HEK293T (cell line): ENCODE data around the gene FARP1.

Experiments
- CTCF ChIA-PET: fragments of 350-600 bp; formaldehyde crosslinking; extraction: SDS; loops from one replicate; lab custom pipeline; 2021; ENCODE audit warnings: antibody characterized with exemption, inconsistent platforms; lab: Yijun Ruan, JAX
- POLR2A ChIA-PET: fragments of 350-600 bp; formaldehyde crosslinking; extraction: SDS; loops from one replicate; lab custom pipeline; 2020; ENCODE audit warnings: antibody characterized with exemption, inconsistent platforms; lab: Yijun Ruan, JAX
- DNase-seq: peaks from one replicate; pipeline ENCODE4 v3.0.0; 2012; ENCODE audit warnings: mixed read lengths; ENCODE audit errors: extremely low spot score
- ARNT ChIP-seq: fragments of 450-650 bp; IDR thresholded peaks from 2 replicates; pipeline ENCODE4 v1.6.1; 2017; ENCODE audit warnings: mild to moderate bottlenecking
- BHLHE40 ChIP-seq: fragments of 450-650 bp; IDR thresholded peaks from 2 replicates; pipeline ENCODE4 v1.6.1; 2016; ENCODE audit warnings: mild to moderate bottlenecking, moderate library complexity, borderline replicate concordance
- CTBP1 ChIP-seq: fragments of 450-650 bp; IDR thresholded peaks from 2 replicates; pipeline ENCODE4 v1.6.1; 2016; ENCODE audit warnings: borderline replicate concordance
- ELF4 ChIP-seq: fragments of 450-650 bp; IDR thresholded peaks from 2 replicates; pipeline ENCODE4 v1.6.1; 2017; ENCODE audit warnings: antibody characterized with exemption
- FOXA1 ChIP-seq: fragments of 450-650 bp; IDR thresholded peaks from 2 replicates; pipeline ENCODE4 v1.6.1; 2016; ENCODE audit warnings: mild to moderate bottlenecking
- FOXK2 ChIP-seq: fragments of 450-650 bp; IDR thresholded peaks from 2 replicates; pipeline ENCODE4 v1.6.1; 2016; ENCODE audit warnings: mild to moderate bottlenecking
- FOXM1 ChIP-seq: fragments of 450-650 bp; IDR thresholded peaks from 2 replicates; pipeline ENCODE4 v1.6.1; 2017; ENCODE audit warnings: mild to moderate bottlenecking, borderline replicate concordance
- HDGF ChIP-seq: fragments of 450-650 bp; IDR thresholded peaks from 2 replicates; pipeline ENCODE4 v1.6.1; 2017; ENCODE audit warnings: antibody characterized with exemption, borderline replicate concordance
- L3MBTL2 ChIP-seq: fragments of 450-650 bp; conservative IDR thresholded peaks from 2 replicates; pipeline ENCODE4 v1.6.1; 2016; ENCODE audit warnings: mild to moderate bottlenecking
- LEF1 ChIP-seq: fragments of 450-650 bp; IDR thresholded peaks from 2 replicates; pipeline ENCODE4 v1.6.1; 2017; ENCODE audit warnings: mild to moderate bottlenecking, borderline replicate concordance
- NFRKB ChIP-seq: fragments of 450-650 bp; IDR thresholded peaks from 2 replicates; pipeline ENCODE4 v1.6.1; 2016; ENCODE audit warnings: mild to moderate bottlenecking, moderate library complexity
- SP1 ChIP-seq: fragments of 450-650 bp; IDR thresholded peaks from 2 replicates; pipeline ENCODE4 v1.6.1; 2017
- SUZ12 ChIP-seq: fragments of 450-650 bp; IDR thresholded peaks from 2 replicates; pipeline ENCODE4 v1.6.1; 2016; ENCODE audit warnings: mild to moderate bottlenecking
- TARDBP ChIP-seq: fragments of 450-650 bp; IDR thresholded peaks from 2 replicates; pipeline ENCODE4 v1.6.1; 2016
- ZNF384 ChIP-seq: fragments of 450-650 bp; IDR thresholded peaks from 2 replicates; pipeline ENCODE4 v1.6.1; 2016
- TF ChIP-seq, protein P1 (sequence below): fragments of 450-650 bp; IDR thresholded peaks from 2 replicates; pipeline ENCODE4 v1.6.1; 2016

FARP1 gene

DNA sequence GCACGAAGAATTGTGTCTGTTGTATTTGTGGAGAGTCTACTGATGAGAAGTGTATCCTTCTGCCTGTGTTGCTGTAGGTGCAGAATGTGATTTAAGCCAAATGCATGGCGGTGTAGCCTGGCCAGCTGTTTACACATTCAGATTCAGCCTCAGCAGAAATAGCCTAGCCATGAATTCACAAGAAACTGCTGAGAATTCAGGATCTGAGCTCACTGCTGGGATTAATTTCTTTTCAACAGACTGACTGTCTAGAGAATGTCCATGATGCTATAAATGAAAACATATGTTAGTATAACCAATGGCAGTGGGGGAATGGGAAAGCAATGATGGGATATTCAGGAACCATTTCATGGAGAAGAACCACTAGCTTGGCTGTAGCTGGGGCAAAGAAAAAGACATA is 111.6 kb downstream of the FARP1 start:
- no peak for TF ChIP-seq TARDBP
- no peak for TF ChIP-seq HDGF
- no peak for TF ChIP-seq FOXA1
- no peak for TF ChIP-seq ARNT
- TF ChIP-seq, protein P1, sequence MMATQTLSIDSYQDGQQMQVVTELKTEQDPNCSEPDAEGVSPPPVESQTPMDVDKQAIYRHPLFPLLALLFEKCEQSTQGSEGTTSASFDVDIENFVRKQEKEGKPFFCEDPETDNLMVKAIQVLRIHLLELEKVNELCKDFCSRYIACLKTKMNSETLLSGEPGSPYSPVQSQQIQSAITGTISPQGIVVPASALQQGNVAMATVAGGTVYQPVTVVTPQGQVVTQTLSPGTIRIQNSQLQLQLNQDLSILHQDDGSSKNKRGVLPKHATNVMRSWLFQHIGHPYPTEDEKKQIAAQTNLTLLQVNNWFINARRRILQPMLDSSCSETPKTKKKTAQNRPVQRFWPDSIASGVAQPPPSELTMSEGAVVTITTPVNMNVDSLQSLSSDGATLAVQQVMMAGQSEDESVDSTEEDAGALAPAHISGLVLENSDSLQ, result no peak
- POLR2A ChIA-PET, result no interaction called here
- DNase-seq, result no peak
- CTCF ChIA-PET, result no interaction called here

DNA sequence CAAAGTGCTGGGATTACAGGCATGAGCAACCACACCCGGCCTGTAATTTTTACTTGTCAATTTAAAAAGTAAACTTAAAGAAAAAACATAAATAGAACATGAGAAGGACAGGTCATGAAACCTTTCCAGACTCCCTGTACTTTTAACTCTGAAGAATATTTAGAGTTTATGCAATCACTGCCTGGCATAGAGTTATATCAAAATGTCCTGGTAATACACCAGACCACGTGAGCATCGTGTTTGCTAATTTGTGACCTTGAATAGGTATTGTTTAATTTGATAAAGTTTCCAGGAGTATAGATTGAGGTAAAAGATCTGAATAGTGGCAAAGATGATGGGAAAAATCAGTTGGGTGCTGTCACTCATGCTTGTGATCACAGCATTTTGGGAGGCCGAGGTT is 115.3 kb downstream of the FARP1 start:
- no peak for TF ChIP-seq L3MBTL2
- TF ChIP-seq, protein P1, result no peak
- no peak for TF ChIP-seq FOXM1
- no peak for TF ChIP-seq NFRKB
- TF ChIP-seq SP1, result no peak
- no peak for TF ChIP-seq HDGF
- TF ChIP-seq TARDBP, result no peak
- POLR2A ChIA-PET, result no interaction called here
- DNase-seq, result no peak
- CTCF ChIA-PET, result no interaction called here

DNA sequence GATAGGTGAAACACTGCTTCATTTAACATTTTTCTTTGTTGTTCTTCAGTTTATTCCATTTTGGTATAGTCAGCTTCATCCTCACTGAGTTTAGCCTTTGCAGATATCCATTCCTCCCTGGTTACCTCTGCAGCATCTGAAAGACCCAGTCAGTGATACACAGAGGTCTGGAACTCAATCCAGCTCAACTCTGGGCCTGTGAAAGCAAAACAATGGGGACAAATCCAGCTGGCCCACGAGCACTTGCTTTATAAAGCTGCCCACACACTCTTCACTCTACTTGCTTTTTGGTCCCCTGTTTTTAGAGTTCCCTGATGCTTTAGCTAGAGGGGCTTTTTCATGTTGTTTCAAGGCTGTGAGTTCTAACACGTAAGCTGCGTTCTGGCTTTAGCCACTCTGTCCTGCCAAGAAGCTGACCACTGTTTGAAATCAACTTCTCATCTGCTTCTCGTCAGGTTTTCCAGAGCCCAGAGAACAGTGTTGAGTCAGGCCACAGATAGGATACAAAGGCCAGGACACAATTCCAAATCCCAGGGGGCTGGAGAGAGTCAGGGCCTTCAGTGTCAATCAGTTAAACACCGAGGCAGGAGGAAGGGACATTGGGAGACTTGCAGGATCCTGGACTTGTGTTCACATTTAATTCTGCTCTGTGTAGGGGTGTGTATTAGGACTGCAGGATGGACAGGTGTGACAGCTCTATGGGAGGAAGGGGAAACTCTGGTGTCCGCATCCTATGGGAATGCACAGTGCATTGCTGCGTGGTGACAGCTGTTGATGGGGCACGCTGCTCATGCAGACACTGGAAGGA is 117.7 kb downstream of the FARP1 start:
- DNase-seq, result no peak
- TF ChIP-seq SP1 (no peak), LEF1 (no peak), BHLHE40 (no peak), NFRKB (no peak), L3MBTL2 (no peak), FOXK2 (no peak), ELF4 (no peak), CTBP1 (no peak), SUZ12 (no peak), FOXA1 (no peak), HDGF (no peak)
- TF ChIP-seq, protein P1, result no peak
- CTCF ChIA-PET, result no interaction called here
- POLR2A ChIA-PET, result no interaction called here

DNA sequence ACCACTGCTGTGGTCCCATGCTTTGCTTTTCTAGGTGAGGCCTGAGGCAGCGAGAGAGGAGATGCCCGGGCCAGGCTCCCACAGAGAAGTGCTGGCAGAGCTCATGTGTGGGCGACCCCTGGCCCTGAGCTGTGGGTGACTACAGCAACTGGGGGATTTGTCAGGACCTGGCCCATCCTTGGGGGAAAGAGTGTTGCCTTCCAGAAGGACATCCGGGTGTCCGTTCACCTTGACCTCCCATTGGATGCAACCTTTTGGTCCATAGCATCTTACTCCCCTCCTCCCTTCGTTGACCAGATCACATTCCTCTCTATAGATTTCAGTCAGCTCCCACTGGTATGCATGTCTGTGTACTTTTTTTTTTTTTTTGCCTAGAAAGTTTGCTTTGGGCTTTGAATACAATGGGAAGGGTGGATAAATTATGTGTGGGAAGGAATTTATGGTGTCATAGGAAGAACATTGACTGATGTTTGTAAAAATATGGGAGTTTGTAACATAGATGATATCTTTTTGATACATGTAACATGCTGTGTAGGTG is 118.3 kb downstream of the FARP1 start:
- ChIA-PET CTCF (no interaction called here), POLR2A (no interaction called here)

DNA sequence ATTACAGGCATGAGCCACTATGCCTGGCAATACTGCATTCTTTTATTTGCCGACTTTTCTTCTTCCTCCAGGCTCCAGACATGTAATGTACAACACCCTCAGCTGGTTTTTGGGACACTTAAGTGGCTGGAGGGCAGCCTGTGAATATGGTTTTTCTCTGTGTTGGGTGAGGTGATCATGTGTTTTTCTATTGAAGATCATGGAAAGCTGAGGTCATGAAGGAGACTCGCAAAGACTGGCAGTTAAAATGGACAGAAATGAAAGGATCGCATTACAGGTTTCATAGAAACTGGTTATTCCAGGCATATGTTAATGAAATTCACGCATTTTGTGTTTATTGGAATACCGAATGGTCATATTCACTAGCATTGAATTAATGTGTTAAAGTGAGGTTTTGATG is 119.4 kb downstream of the FARP1 start:
- TF ChIP-seq L3MBTL2 (no peak), TARDBP (no peak), ARNT (no peak), HDGF (no peak), FOXK2 (no peak), FOXM1 (no peak), NFRKB (no peak), ELF4 (no peak), BHLHE40 (no peak), SUZ12 (no peak), ZNF384 (no peak), CTBP1 (no peak), FOXA1 (no peak), LEF1 (no peak), SP1 (no peak)
- TF ChIP-seq, protein P1, result no peak
- DNase-seq, result no peak
- ChIA-PET CTCF (no interaction called here), POLR2A (no interaction called here)

More for the DNA sequence above, 118.3 kb downstream of the FARP1 start:
- no peak for TF ChIP-seq SUZ12
- no peak for TF ChIP-seq ZNF384
- no peak for TF ChIP-seq BHLHE40
- no peak for TF ChIP-seq FOXA1
- no peak for TF ChIP-seq TARDBP
- no peak for TF ChIP-seq ARNT
- TF ChIP-seq LEF1, result no peak
- no peak for TF ChIP-seq ELF4
- TF ChIP-seq SP1, result no peak
- no peak for TF ChIP-seq CTBP1
- no peak for TF ChIP-seq FOXM1
- TF ChIP-seq L3MBTL2, result no peak
- TF ChIP-seq, protein P1, result no peak
- no peak for TF ChIP-seq NFRKB
- TF ChIP-seq HDGF, result no peak
- no peak for DNase-seq
